Tibial nerve (tissue), 3 donors: Measurements from ENCODE around the gene SOCS1.

Source experiments
- POLR2A ChIP-seq, 2 donors: fragments of 450-650 bp; IDR thresholded peaks; one replicate each; pipeline ENCODE4 v1.6.1; 2017; ENCODE audit warnings: antibody characterized with exemption in 2 of 2, mild to moderate bottlenecking in 2 of 2, moderate library complexity in 2 of 2
- TF ChIP-seq, protein P1 (sequence below), 5 experiments: fragments of 200-600 bp in 3 of 5; fragments of 450-650 bp in 2 of 5; sonication (generic) in 3 of 5; IDR thresholded peaks; one replicate each; pipeline ENCODE4 v1.5.1; 2016 to 2019; ENCODE audit warnings: antibody characterized with exemption in 5 of 5, mild to moderate bottlenecking in 3 of 5, moderate library complexity in 2 of 5

DNA sequence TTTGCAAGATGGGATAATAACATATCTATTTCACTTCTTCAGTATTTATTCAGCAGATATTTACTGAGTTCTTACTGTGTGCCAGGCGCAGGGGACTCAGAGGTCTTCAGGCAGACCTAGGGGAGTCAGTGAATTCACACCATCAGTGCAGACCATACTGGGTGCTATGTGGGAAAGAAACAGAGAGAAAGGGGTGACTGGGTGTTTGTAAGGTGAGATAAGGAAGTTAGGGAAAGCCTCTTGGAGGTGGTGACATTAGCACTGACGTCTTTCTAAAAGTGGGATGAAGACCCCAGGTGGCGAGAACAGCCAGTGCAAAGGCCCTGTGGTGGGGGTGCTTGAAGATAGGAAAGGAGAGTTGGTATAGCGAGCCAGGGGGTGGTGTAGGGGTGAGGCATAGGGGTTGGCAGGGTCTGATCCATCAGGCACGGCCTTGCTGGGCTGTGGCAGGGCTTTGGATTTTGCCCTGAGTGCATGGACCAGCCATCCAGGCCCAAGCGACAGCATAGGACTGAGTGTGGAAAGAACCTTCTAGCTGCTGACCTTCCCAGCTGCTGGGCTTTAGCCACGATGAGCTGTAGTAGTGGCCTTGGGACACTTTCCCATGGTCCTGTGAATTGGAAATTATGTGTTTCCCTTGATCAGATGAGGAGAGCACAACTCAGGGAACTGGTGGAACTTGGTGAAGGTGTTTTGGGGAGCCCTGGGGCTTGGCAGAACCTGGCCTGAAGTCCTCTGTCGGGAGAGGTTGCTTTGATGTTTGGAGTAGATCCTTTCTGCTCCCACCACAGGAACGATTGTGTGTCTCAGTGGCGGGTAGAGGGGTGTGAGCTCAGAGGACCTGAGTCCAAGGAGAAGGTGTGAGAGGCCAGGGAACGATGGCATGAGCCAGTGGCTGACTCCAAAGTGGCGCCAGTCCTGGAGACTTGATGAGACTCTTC is 3.9 kb upstream of the SOCS1 start:
- TF ChIP-seq, protein P1, sequence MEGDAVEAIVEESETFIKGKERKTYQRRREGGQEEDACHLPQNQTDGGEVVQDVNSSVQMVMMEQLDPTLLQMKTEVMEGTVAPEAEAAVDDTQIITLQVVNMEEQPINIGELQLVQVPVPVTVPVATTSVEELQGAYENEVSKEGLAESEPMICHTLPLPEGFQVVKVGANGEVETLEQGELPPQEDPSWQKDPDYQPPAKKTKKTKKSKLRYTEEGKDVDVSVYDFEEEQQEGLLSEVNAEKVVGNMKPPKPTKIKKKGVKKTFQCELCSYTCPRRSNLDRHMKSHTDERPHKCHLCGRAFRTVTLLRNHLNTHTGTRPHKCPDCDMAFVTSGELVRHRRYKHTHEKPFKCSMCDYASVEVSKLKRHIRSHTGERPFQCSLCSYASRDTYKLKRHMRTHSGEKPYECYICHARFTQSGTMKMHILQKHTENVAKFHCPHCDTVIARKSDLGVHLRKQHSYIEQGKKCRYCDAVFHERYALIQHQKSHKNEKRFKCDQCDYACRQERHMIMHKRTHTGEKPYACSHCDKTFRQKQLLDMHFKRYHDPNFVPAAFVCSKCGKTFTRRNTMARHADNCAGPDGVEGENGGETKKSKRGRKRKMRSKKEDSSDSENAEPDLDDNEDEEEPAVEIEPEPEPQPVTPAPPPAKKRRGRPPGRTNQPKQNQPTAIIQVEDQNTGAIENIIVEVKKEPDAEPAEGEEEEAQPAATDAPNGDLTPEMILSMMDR (IDR thresholded peaks at IDR 0.05) = no peak
- TF ChIP-seq POLR2A (IDR thresholded peaks at IDR 0.05) = no peak
